HG03139 (cell line): ENCODE measurements around the gene PCDHB7.
"Not testable (repeated sequence)": the region's sequence is repeated elsewhere in the genome, so short reads cannot be mapped to it uniquely, and the experiment has no call there.

ENCODE experiments used
- ATAC-seq: cut with Tn5 transposase; IDR thresholded peaks from one replicate; pipeline ENCODE4 v1.9.1; 2021; ENCODE audit not compliant: unreplicated experiment

PCDHB7 gene

DNA sequence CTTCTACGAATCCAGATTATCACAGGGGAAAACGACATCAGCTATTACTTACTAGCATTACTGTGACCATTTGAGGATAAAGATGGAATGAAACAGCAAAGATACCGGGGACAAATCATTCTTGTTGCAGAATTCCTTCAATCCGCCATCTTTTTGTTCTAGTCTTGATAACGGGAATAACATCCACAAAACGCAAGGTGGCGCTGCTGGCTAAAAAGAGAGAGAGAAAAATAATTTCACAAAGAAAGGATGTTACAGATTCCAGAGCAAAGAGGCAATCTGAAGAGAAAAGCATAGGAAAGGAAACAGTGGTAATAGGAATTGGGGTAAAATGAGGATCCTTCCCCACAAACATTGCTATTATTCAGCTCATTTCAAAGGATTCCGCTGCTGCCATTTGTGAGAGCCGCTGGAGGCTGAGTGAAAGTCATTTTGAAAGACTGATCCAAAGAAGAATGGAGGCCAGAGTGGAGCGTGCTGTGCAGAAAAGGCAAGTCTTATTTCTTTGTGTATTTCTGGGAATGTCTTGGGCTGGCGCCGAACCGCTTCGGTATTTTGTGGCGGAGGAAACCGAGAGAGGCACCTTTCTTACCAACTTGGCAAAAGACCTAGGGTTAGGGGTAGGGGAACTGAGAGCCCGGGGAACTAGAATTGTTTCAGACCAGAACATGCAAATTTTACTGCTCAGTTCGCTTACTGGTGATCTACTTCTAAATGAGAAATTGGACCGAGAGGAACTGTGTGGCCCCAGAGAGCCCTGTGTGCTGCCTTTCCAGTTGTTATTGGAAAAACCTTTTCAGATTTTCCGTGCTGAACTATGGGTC is at the start of gene PCDHB7:
Gene PCDHB7 (plus strand): TSS at position 264 of the 824 bp plus-strand sequence. CDS start 192 bp downstream, at position 456.
- ATAC-seq = no peak

DNA sequence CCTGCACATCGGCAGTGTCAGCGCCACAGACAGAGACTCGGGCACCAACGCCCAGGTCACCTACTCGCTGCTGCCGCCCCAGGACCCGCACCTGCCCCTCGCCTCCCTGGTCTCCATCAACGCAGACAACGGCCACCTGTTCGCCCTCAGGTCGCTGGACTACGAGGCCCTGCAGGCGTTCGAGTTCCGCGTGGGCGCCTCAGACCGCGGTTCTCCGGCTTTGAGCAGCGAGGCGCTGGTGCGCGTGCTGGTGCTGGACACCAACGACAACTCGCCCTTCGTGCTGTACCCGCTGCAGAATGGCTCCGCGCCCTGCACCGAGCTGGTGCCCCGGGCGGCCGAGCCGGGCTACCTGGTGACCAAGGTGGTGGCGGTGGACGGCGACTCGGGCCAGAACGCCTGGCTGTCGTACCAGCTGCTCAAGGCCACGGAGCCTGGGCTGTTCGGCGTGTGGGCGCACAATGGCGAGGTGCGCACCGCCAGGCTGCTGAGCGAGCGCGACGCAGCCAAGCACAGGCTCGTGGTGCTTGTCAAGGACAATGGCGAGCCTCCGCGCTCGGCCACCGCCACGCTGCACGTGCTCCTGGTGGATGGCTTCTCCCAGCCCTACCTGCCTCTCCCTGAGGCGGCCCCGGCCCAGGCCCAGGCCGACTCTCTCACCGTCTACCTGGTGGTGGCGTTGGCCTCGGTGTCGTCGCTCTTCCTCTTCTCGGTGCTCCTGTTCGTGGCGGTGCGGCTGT is 48.9 kb upstream of the PCDHB7 start:
- not testable (repeated sequence) for ATAC-seq

DNA sequence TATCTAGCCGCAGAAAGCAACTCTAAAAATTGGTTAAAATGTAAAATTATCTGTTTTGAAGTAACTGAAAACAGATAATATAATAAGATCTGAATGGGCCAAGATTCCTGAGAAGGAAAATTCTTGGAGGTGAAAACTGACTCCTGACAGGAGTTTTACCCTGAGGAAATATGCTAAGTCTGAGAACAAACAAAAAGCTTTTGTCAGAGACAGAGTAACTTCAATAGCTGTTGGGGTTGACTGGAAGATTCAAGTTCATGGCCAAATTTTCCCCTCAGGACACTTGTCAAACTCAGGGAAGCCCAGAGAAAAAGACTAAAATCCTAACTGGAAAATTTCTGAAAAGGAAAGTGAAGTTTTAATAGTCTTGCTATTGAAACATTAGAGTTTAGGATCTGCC is 45.1 kb upstream of the PCDHB7 start:
- ATAC-seq = no peak

DNA sequence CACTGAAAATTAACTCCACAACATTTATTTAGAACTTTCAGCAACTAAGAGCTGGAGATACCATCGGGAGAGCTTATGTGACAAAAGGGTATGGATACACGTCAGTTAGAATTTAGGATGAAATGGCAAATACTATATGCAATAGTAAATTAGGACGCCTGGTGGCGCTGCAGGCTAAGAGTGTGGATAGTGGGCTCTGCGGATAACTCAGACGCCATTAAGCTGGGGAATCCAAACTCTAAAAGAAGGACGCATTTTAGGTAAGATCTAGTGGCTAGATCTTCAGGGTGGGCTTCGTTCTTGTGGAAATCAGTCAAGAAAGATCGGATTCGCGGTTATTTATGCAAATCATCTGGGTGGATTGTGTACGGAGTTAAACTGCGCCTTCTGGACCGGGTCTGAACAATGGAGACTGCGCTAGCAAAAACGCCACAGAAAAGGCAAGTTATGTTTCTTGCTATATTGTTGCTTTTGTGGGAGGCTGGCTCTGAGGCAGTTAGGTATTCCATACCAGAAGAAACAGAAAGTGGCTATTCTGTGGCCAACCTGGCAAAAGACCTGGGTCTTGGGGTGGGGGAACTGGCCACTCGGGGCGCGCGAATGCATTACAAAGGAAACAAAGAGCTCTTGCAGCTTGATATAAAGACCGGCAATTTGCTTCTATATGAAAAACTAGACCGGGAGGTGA is 37.3 kb upstream of the PCDHB7 start, which contains the start of gene PCDHB5:
Gene PCDHB5 (plus strand): TSS at position 177 of the 688 bp plus-strand sequence. CDS start 229 bp downstream, at position 406.
- ATAC-seq = no peak

DNA sequence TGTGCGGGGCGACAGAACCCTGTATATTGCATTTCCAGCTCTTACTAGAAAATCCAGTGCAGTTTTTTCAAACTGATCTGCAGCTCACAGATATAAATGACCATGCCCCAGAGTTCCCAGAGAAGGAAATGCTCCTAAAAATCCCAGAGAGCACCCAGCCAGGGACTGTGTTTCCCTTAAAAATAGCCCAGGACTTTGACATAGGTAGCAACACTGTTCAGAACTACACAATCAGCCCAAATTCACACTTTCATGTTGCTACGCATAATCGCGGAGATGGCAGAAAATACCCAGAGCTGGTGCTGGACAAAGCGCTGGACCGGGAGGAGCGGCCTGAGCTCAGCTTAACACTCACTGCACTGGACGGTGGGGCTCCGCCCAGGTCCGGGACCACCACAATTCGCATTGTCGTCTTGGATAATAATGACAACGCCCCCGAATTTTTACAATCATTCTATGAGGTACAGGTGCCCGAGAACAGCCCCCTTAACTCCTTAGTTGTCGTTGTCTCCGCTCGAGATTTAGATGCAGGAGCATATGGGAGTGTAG is 36.7 kb upstream of the PCDHB7 start:
- ATAC-seq = no peak

DNA sequence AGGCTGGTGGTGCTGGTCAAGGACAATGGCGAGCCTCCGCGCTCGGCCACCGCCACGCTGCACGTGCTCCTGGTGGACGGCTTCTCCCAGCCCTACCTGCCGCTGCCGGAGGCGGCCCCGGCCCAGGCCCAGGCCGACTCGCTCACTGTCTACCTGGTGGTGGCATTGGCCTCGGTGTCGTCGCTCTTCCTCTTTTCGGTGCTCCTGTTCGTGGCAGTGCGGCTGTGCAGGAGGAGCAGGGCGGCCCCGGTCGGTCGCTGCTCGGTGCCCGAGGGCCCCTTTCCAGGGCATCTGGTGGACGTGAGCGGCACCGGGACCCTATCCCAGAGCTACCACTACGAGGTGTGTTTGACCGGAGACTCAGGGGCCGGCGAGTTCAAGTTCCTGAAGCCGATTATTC is 35.1 kb upstream of the PCDHB7 start:
- not testable (repeated sequence) for ATAC-seq

DNA sequence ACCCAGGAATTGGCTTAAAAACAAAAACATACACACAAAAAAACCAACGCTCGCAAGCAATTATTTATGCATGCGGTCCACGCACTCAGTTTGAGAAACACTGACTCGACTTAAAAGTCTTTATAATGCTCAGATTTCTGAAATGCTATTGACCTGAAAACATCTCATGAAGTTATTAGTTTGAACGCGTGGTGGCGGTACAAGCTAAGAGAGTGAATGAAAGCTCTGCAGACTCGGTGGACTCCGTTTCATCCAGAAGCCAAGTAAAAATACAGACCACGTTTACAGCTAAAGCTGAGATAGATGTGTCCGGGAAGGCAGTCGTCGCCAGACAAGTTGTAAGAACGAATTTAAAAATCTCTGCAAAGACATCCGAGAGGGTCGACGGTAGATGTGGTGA is 22.6 kb upstream of the PCDHB7 start, which contains the start of gene PCDHB6:
Gene PCDHB6 (plus strand): TSS at position 246 of the 400 bp plus-strand sequence. CDS start 201 bp downstream, outside the sequence.
- no peak for ATAC-seq

DNA sequence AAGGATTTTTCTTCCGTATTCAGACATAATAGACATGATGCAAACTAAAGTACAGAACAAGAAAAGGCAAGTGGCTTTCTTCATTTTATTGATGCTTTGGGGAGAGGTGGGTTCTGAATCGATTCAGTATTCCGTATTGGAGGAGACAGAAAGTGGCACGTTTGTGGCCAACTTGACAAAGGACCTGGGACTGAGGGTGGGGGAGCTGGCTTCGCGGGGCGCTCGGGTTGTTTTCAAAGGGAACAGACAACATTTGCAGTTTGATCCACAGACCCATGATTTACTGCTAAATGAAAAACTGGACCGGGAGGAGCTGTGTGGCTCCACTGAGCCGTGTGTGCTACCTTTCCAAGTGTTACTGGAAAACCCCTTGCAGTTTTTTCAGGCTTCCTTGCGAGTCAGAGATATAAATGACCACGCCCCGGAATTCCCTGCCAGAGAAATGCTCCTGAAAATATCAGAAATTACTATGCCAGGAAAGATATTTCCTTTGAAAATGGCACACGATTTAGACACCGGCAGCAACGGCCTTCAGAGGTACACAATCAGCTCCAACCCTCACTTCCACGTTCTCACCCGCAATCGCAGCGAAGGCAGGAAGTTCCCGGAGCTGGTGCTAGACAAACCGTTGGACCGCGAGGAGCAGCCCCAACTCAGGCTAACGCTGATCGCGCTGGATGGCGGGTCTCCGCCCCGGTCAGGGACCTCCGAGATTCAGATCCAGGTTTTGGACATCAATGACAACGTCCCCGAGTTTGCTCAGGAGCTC is 22.0 kb upstream of the PCDHB7 start:
- no peak for ATAC-seq

DNA sequence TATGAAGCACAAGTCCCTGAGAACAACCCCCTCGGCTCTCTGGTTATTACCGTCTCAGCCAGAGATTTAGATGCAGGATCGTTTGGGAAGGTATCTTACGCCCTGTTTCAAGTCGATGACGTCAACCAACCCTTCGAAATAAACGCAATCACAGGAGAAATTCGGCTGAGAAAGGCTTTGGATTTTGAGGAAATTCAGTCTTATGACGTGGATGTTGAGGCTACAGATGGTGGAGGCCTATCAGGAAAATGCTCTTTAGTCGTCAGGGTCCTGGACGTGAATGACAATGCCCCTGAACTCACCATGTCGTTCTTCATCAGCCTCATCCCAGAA is 21.5 kb upstream of the PCDHB7 start:
- no peak for ATAC-seq

DNA sequence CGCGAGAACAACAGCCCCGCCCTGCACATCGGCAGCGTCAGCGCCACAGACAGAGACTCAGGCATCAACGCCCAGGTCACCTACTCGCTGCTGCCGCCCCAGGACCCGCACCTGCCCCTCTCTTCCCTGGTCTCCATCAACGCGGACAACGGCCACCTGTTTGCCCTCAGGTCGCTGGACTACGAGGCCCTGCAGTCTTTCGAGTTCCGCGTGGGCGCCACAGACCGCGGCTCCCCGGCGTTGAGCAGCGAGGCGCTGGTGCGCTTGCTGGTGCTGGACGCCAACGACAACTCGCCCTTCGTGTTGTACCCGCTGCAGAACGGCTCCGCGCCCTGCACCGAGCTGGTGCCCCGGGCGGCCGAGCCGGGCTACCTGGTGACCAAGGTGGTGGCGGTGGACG is 20.8 kb upstream of the PCDHB7 start:
- not testable (repeated sequence) for ATAC-seq

DNA sequence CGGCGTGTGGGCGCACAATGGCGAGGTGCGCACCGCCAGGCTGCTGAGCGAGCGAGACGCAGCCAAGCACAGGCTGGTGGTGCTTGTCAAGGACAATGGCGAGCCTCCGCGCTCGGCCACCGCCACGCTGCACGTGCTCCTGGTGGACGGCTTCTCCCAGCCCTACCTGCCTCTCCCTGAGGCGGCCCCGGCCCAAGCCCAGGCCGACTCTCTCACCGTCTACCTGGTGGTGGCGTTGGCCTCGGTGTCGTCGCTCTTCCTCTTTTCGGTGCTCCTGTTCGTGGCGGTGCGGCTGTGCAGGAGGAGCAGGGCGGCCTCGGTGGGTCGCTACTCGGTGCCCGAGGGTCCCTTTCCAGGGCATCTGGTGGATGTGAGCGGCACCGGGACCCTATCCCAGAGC is 20.3 kb upstream of the PCDHB7 start:
- not testable (repeated sequence) for ATAC-seq

DNA sequence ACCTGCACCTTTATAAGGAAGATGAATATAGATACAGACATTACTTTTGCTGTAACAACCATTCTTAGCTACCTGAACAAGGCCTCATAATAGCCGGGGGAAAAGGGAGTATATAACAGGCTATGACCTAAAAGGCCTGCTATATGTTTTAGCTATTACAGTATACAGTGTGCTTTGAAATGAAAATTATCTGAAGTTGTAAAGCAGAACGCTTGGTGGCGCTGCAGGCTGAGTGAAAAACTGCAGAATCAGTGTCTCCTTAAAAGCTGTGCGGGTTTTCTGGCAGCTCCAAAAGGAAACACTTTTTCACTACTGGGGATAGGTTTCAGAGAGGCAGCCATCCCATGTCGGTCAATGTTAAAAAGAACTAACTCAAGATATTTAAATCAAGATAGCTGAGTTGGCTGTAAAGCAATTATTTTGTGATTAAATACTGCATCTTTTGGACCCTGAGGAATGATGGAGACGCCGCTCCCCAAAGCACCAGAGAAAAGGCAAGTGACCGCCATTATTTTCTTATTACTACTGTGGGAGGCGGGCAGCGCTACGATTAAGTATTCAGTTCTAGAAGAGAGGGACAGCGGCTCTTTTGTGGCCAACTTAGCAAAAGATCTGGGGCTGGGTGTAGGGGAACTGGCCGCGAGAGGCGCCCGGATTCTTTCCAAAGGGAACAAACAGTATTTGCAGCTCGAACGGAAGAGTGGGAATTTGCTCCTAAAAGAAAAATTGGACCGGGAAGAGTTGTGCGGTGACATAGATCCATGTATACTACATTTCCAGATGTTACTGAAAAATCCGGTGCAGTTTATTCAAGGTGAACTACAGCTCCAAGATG is 16.7 kb upstream of the PCDHB7 start:
- ATAC-seq = no peak

DNA sequence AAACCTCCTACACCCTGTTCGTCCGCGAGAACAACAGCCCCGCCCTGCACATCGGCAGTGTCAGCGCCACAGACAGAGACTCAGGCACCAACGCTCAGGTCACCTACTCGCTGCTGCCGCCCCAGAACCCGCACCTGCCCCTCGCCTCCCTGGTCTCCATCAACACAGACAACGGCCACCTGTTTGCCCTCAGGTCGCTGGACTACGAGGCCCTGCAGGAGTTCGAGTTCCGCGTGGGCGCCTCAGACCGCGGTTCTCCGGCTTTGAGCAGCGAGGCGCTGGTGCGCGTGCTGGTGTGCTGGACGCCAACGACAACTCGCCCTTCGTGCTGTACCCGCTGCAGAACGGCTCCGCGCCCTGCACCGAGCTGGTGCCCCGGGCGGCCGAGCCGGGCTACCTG is 15.1 kb upstream of the PCDHB7 start:
- ATAC-seq = not testable (repeated sequence)

DNA sequence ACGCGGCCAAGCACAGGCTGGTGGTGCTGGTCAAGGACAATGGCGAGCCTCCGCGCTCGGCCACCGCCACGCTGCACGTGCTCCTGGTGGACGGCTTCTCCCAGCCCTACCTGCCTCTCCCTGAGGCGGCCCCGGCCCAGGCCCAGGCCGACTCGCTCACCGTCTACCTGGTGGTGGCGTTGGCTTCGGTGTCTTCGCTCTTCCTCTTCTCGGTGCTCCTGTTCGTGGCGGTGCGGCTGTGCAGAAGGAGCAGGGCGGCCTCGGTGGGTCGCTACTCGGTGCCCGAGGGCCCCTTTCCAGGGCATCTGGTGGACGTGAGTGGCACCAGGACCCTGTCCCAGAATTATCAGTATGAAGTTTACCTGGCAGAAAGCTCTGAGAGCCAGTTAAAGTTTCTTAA is 14.5 kb upstream of the PCDHB7 start:
- not testable (repeated sequence) for ATAC-seq

DNA sequence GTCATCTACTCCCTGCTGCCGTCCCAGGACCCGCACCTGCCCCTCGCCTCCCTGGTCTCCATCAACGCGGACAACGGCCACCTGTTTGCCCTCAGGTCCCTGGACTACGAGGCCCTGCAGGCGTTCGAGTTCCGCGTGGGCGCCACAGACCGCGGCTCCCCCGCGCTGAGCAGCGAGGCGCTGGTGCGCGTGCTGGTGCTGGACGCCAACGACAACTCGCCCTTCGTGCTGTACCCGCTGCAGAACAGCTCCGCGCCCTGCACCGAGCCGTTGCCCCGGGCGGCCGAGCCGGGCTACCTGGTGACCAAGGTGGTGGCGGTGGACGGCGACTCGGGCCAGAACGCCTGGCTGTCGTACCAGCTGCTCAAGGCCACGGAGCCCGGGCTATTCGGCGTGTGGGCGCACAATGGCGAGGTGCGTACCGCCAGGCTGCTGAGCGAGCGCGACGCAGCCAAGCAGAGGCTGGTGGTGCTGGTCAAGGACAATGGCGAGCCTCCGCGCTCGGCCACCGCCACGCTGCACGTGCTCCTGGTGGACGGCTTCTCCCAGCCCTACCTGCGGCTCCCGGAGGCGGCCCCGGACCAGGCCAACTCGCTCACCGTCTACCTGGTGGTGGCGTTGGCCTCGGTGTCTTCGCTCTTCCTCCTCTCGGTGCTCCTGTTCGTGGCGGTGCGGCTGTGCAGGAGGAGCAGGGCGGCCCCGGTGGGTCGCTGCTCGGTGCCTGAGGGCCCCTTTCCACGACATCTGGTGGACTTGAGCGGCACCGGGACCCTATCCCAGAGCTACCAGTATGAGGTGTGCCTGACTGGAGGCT is 2.1 kb downstream of the PCDHB7 start:
- ATAC-seq = not testable (repeated sequence)

DNA sequence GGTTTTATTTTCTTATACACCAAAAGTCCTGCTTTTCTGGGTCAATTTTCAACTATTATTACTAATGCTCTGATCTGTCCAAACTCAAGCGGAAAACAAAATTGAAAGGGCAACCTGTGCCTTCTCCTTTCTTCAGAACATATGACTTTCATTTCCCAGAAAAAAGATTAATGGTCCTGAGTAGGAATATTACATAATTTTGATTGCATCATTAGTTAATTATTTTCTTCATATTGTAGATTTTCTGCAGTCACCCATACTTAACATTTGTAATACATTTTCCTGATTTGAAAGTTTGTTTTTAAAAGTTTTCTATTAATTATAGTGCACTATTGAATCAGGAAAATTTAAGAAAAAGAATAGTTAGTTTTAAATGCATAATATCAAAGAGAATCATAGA is 3.5 kb downstream of the PCDHB7 start:
- no peak for ATAC-seq

DNA sequence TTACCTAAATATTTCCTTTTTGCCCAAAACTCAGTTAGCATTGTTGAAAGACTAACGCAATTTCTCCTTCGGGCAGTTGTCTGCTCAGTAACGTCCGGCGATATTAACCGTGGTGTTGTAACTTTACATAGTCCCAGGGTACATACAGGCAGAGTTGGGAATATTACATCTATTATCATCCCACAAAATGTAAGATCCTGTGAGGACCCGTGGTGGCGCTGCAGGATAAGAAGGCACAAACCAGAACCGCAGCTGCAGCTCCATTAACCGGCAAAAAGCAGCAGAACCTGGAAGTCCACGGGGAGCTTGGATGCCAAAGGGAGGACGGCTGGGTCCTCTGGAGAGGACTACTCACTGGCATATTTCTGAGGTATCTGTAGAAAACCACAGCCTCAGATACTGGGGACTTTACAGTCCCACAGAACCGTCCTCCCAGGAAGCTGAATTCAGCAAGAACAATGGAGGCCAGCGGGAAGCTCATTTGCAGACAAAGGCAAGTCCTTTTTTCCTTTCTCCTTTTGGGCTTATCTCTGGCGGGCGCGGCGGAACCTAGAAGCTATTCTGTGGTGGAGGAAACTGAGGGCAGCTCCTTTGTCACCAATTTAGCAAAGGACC is 5.2 kb downstream of the PCDHB7 start, which contains the start of gene PCDHB8:
Gene PCDHB8 (plus strand): TSS at position 214 of the 615 bp plus-strand sequence. CDS start 245 bp downstream, at position 459.
- ATAC-seq = not testable (repeated sequence)

DNA sequence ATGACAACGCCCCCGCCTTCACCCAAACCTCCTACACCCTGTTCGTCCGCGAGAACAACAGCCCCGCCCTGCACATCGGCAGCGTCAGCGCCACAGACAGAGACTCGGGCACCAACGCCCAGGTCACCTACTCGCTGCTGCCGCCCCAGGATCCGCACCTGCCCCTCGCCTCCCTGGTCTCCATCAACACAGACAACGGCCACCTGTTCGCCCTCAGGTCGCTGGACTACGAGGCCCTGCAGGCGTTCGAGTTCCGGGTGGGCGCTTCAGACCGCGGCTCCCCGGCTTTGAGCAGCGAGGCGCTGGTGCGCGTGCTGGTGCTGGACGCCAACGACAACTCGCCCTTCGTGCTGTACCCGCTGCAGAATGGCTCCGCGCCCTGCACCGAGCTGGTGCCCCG is 6.9 kb downstream of the PCDHB7 start:
- ATAC-seq = not testable (repeated sequence)
